ENCODE data around the gene PLSCR4.

- TF ChIP-seq CTCF (IDR thresholded peaks at IDR 0.05) (no peak), POLR2A (IDR thresholded peaks at IDR 0.05) (no peak)
These were observed 94.1 kb downstream of the PLSCR4 start for GRCh38 chr3:146156666-146157314.
